Fibroblast of gingiva (primary cell): Measurements from ENCODE around the gene SMYD1.

ENCODE experiments used
- DNase-seq: peaks from one replicate; pipeline ENCODE4 v3.0.0-alpha.2; 2011; ENCODE audit warnings: low read depth

Gene SMYD1

GRCh38 chr2:88057437-88057844 is 10.2 kb upstream of the SMYD1 start:
- no peak for DNase-seq

- DNase-seq = no peak
These were observed 9.4 kb upstream of the SMYD1 start for GRCh38 chr2:88058191-88058590.

- peak; percentile 25 for DNase-seq
These were observed 7.4 kb upstream of the SMYD1 start for GRCh38 chr2:88059979-88060906.

GRCh38 chr2:88060907-88061275 is 6.7 kb upstream of the SMYD1 start:
- DNase-seq = no peak

- DNase-seq = no peak
These were observed 6.3 kb upstream of the SMYD1 start for GRCh38 chr2:88061295-88061694.

GRCh38 chr2:88066543-88066942 is 1.1 kb upstream of the SMYD1 start:
- no peak for DNase-seq

GRCh38 chr2:88067189-88067588 is 436 bp upstream of the SMYD1 start:
- no peak for DNase-seq

- DNase-seq = no peak
These were observed 419 bp downstream of the SMYD1 start for GRCh38 chr2:88068044-88068443.

GRCh38 chr2:88069117-88069516 is 1.5 kb downstream of the SMYD1 start:
- DNase-seq = no peak

GRCh38 chr2:88070055-88070454 is 2.4 kb downstream of the SMYD1 start:
- DNase-seq = no peak

- DNase-seq = no peak
These were observed 3.7 kb downstream of the SMYD1 start for GRCh38 chr2:88071365-88071764.

GRCh38 chr2:88074150-88074549 is 6.5 kb downstream of the SMYD1 start:
- no peak for DNase-seq

GRCh38 chr2:88074854-88075292 is 7.2 kb downstream of the SMYD1 start:
- DNase-seq = peak; percentile 84

- no peak for DNase-seq
These were observed 9.5 kb downstream of the SMYD1 start for GRCh38 chr2:88077080-88077479.

GRCh38 chr2:88078643-88079172 is 11.1 kb downstream of the SMYD1 start:
- DNase-seq = no peak

- DNase-seq = no peak
These were observed 12.9 kb downstream of the SMYD1 start for GRCh38 chr2:88080545-88080944.

GRCh38 chr2:88081924-88082608 is 14.4 kb downstream of the SMYD1 start:
- DNase-seq = no peak

- DNase-seq = no peak
These were observed 15.2 kb downstream of the SMYD1 start for GRCh38 chr2:88082781-88083180.

GRCh38 chr2:88085099-88085498 is 17.5 kb downstream of the SMYD1 start:
- no peak for DNase-seq

GRCh38 chr2:88085602-88086001 is 18.0 kb downstream of the SMYD1 start:
- no peak for DNase-seq

- DNase-seq = no peak
These were observed 18.8 kb downstream of the SMYD1 start for GRCh38 chr2:88086401-88086800.

GRCh38 chr2:88087073-88087472 is 19.4 kb downstream of the SMYD1 start:
- no peak for DNase-seq

GRCh38 chr2:88087763-88088162 is 20.1 kb downstream of the SMYD1 start:
- no peak for DNase-seq
